Measurements from ENCODE around the gene SEMA4G. TPM values are rescaled to one million over a fixed set of nuclear protein-coding genes. Genes with fewer than 3 reads are reported as not detected.

SEMA4G gene
- total RNA-seq (2014; rRNA removed; shearing (Covaris generic)), result 0.53 and 2.9 TPM in 2 replicates
- 5.3 and 6.7 TPM in 2 replicates for polyA plus RNA-seq (2015; cell fraction: cytosol; rRNA removed)
- 9.5 and 11.8 TPM in 2 replicates for polyA plus RNA-seq (2015; cell fraction: nucleus; rRNA removed)

- DNase-seq (ENCODE audit: low read depth), result peak; percentile 31
Measured at GRCh38 chr10:100969187-100970075, at the start of gene SEMA4G. SEMA4G (plus strand) TSS chr10:100969504; CDS start chr10:100972913, 3,409 bp downstream.

GRCh38 chr10:100923580-100923979 is 45.7 kb upstream of the SEMA4G start:
- no peak for DNase-seq (ENCODE audit: low read depth)

- no peak for DNase-seq (ENCODE audit: low read depth)
Measured at GRCh38 chr10:100927266-100927665, 42.0 kb upstream of the SEMA4G start.

GRCh38 chr10:100928039-100928438 is 41.3 kb upstream of the SEMA4G start:
- no peak for DNase-seq (ENCODE audit: low read depth)

- DNase-seq (ENCODE audit: low read depth), result no peak
Measured at GRCh38 chr10:100930368-100930767, 38.9 kb upstream of the SEMA4G start.

- DNase-seq (ENCODE audit: low read depth), result peak; percentile 11
Measured at GRCh38 chr10:100934084-100934659, 35.1 kb upstream of the SEMA4G start.

- DNase-seq (ENCODE audit: low read depth), result no peak
Measured at GRCh38 chr10:100939763-100940344, 29.4 kb upstream of the SEMA4G start.

- no peak for DNase-seq (ENCODE audit: low read depth)
Measured at GRCh38 chr10:100942229-100942628, 27.1 kb upstream of the SEMA4G start.

- DNase-seq (ENCODE audit: low read depth), result no peak
Measured at GRCh38 chr10:100943508-100943907, 25.8 kb upstream of the SEMA4G start.

GRCh38 chr10:100945754-100946153 is 23.6 kb upstream of the SEMA4G start:
- DNase-seq (ENCODE audit: low read depth), result no peak

- no peak for DNase-seq (ENCODE audit: low read depth)
Measured at GRCh38 chr10:100948916-100949315, 20.4 kb upstream of the SEMA4G start.

GRCh38 chr10:100960251-100960650 is 9.1 kb upstream of the SEMA4G start:
- no peak for DNase-seq (ENCODE audit: low read depth)

GRCh38 chr10:100962351-100963080 is 6.8 kb upstream of the SEMA4G start:
- no peak for DNase-seq (ENCODE audit: low read depth)

- no peak for DNase-seq (ENCODE audit: low read depth)
Measured at GRCh38 chr10:100963826-100964225, 5.5 kb upstream of the SEMA4G start.

- DNase-seq (ENCODE audit: low read depth), result no peak
Measured at GRCh38 chr10:100965820-100966219, 3.5 kb upstream of the SEMA4G start.

GRCh38 chr10:100966887-100967286 is 2.4 kb upstream of the SEMA4G start:
- no peak for DNase-seq (ENCODE audit: low read depth)

- no peak for DNase-seq (ENCODE audit: low read depth)
Measured at GRCh38 chr10:100967332-100967731, 2.0 kb upstream of the SEMA4G start.

GRCh38 chr10:100968062-100968736 is 1.1 kb upstream of the SEMA4G start:
- DNase-seq (ENCODE audit: low read depth), result no peak

GRCh38 chr10:100968863-100969186 is 479 bp upstream of the SEMA4G start:
- no peak for DNase-seq (ENCODE audit: low read depth)

GRCh38 chr10:100970076-100970913 is 991 bp downstream of the SEMA4G start:
- no peak for DNase-seq (ENCODE audit: low read depth)
